ENCODE results near the gene EAPP. TPM values are rescaled to one million over a fixed set of nuclear protein-coding genes. Genes with fewer than 3 reads are reported as not detected.
A peak's percentile ranks its signal among the peaks of the same experiment; 100 is the strongest.
"Not testable (repeated sequence)": the region's sequence is repeated elsewhere in the genome, so short reads cannot be mapped to it uniquely, and the experiment has no call there.

The EAPP gene
- polyA plus RNA-seq: 10 to 100 TPM; 16.5 to 46.4 (median 24.3) TPM

GRCh38 chr14:34539407-34540180, at the start of gene EAPP:
Gene EAPP (minus strand): TSS chr14:34539701. CDS start chr14:34539628, 73 bp downstream.
- WGBS, 3 donors: 1 to 3% (median 3%) methylated on average over 54 to 59 of the region's 59 CpGs
- H3K27ac ChIP-seq (ENCODE audit: low read depth, low read length): peak within 1 kb of the TSS; percentile 74

- 39 to 91% (median 85%) methylated on average over 6 of the region's 6 CpGs for WGBS, 3 donors
Measured at GRCh38 chr14:34583525-34583924, 44.0 kb upstream of the EAPP start.

GRCh38 chr14:34582117-34582680, 42.7 kb upstream of the EAPP start:
- 96 to 99% (median 98%) methylated on average over 9 to 11 of the region's 11 CpGs for WGBS, 3 donors
- no peak overlapping the region for H3K27ac ChIP-seq (ENCODE audit: low read depth, low read length)

More at GRCh38 chr14:34583525-34583924, 44.0 kb upstream of the EAPP start:
- H3K27ac ChIP-seq (ENCODE audit: low read depth, low read length): no peak overlapping the region

- WGBS, 3 donors: 95 to 98% (median 98%) methylated on average over 5 of the region's 5 CpGs
- H3K27ac ChIP-seq (ENCODE audit: low read depth, low read length): no peak overlapping the region
Measured at GRCh38 chr14:34580381-34580780, 40.9 kb upstream of the EAPP start.

GRCh38 chr14:34571771-34572170, 32.3 kb upstream of the EAPP start:
- no peak overlapping the region for H3K27ac ChIP-seq (ENCODE audit: low read depth, low read length)
- WGBS, 3 donors: 95 to 97% (median 96%) methylated on average over 3 of the region's 3 CpGs

- 96 to 99% (median 97%) methylated on average over 4 of the region's 4 CpGs for WGBS, 3 donors
- no peak overlapping the region for H3K27ac ChIP-seq (ENCODE audit: low read depth, low read length)
Measured at GRCh38 chr14:34569750-34570149, 30.2 kb upstream of the EAPP start.

GRCh38 chr14:34568803-34569202, 29.3 kb upstream of the EAPP start:
- no peak overlapping the region for H3K27ac ChIP-seq (ENCODE audit: low read depth, low read length)
- 82 to 91% (median 83%) methylated on average over 13 of the region's 13 CpGs for WGBS, 3 donors

- 84 to 97% (median 90%) methylated on average over 8 of the region's 8 CpGs for WGBS, 3 donors
- no peak overlapping the region for H3K27ac ChIP-seq (ENCODE audit: low read depth, low read length)
Measured at GRCh38 chr14:34562776-34563150, 23.3 kb upstream of the EAPP start.

- H3K27ac ChIP-seq (ENCODE audit: low read depth, low read length): not testable (repeated sequence)
- 90 to 96% (median 90%) methylated on average over 7 of the region's 8 CpGs for WGBS, 3 donors
Measured at GRCh38 chr14:34562037-34562775, 22.7 kb upstream of the EAPP start.

GRCh38 chr14:34556498-34556829, 17.0 kb upstream of the EAPP start:
- H3K27ac ChIP-seq (ENCODE audit: low read depth, low read length): not testable (repeated sequence)
- WGBS, 3 donors: no CpG with 5 or more reads among the region's 35 CpGs

GRCh38 chr14:34555583-34556497, 16.3 kb upstream of the EAPP start:
- WGBS, 3 donors: no CpG with 5 or more reads among the region's 49 CpGs
- H3K27ac ChIP-seq (ENCODE audit: low read depth, low read length): not testable (repeated sequence)

- 35 to 61% (median 61%) methylated on average over 9 of the region's 9 CpGs for WGBS, 3 donors
Measured at GRCh38 chr14:34554540-34555250, 15.2 kb upstream of the EAPP start.

GRCh38 chr14:34549276-34549966, 9.9 kb upstream of the EAPP start:
- H3K27ac ChIP-seq (ENCODE audit: low read depth, low read length): not testable (repeated sequence)
- 90 to 92% (median 91%) methylated on average over 19 of the region's 19 CpGs for WGBS, 3 donors

More at GRCh38 chr14:34554540-34555250, 15.2 kb upstream of the EAPP start:
- H3K27ac ChIP-seq (ENCODE audit: low read depth, low read length): peak overlapping the region; percentile 0

GRCh38 chr14:34548472-34548981, 9.0 kb upstream of the EAPP start:
- no peak overlapping the region for H3K27ac ChIP-seq (ENCODE audit: low read depth, low read length)
- 83 to 94% (median 90%) methylated on average over 14 of the region's 14 CpGs for WGBS, 3 donors

GRCh38 chr14:34547136-34547520, 7.6 kb upstream of the EAPP start:
- WGBS, 3 donors: no CpG with 5 or more reads among the region's 16 CpGs
- not testable (repeated sequence) for H3K27ac ChIP-seq (ENCODE audit: low read depth, low read length)

- whole genome bisulfite sequencing, 3 donors: no CpG with 5 or more reads among the region's 68 CpGs
- not testable (repeated sequence) for H3K27ac ChIP-seq (ENCODE audit: low read depth, low read length)
Measured at GRCh38 chr14:34546272-34547135, 7.0 kb upstream of the EAPP start.
